ENCODE data around the gene CD47. TPM values are rescaled to one million over a fixed set of nuclear protein-coding genes. Genes with fewer than 3 reads are reported as not detected.

CD47 gene
- polyA plus RNA-seq, 3 donors: 52.3 to 203 (median 173) TPM

GRCh38 chr3:108079043-108079442 is 11.8 kb downstream of the CD47 start:
- Histone ChIP-seq H3K4me1 (ENCODE audit: control insufficient read depth in 1 of 2, insufficient read depth in 2 of 2, low read length in 2 of 2) (no peaks in the 10 kb centered on the region), H3K4me3 (replicated peaks in 1 of 3; ENCODE audit: low read depth in 2 of 3, low read length in 3 of 3) (no peak overlapping the region), H3K27ac (ENCODE audit: low read depth in 1 of 2, low read length in 2 of 2) (peak overlapping the region in 1 of 2 donors; percentile 20), H3K9ac (ENCODE audit: insufficient read depth, low read length, poor library complexity, severe bottlenecking) (no peak overlapping the region), H4K20me1 (ENCODE audit: insufficient read depth, low read length) (peaks cover 88% of the 10 kb centered on the region), H3K36me3 (replicated peaks in 1 of 2; ENCODE audit: control insufficient read depth in 1 of 2, insufficient read depth in 2 of 2, low read length in 2 of 2) (peaks cover 17 to 59% of the 10 kb centered on the region in 2 donors), H3K27me3 (ENCODE audit: control insufficient read depth in 2 of 2, insufficient read depth in 2 of 2, low read length in 2 of 2) (no peaks in the 10 kb centered on the region), H3K4me2 (replicated peaks; ENCODE audit: extremely low read depth, low read length, poor library complexity, severe bottlenecking) (no peak overlapping the region), H2AFZ (ENCODE audit: insufficient read depth, low read depth, low read length, poor library complexity, severe bottlenecking) (no peak overlapping the region), H3K9me3 (replicated peaks in 1 of 2; ENCODE audit: control insufficient read depth in 1 of 2, insufficient read depth in 1 of 2, low read length in 2 of 2) (no peaks in the 10 kb centered on the region), H3K79me2 (ENCODE audit: insufficient read depth, low read length) (peaks cover 92% of the 10 kb centered on the region)
- peaks cover 0 to 8% (median 5%) of the 10 kb centered on the region in 7 donors for H3K9me3 Mint-ChIP-seq
- intact Hi-C loops (cut with micrococcal nuclease): no loop called here
- H3K36me3 Mint-ChIP-seq: peaks cover 32 to 38% of the 10 kb centered on the region in 2 donors
- H3K27me3 Mint-ChIP-seq (ENCODE audit: low read depth in 3 of 3): no peaks in the 10 kb centered on the region
- no peak for TF ChIP-seq CTCF (IDR thresholded peaks at IDR 0.05)
- H3K27ac Mint-ChIP-seq: peak overlapping the region in 1 of 7 donors; percentile 44
- no CpG with 5 or more reads among the region's 1 CpG for WGBS (ENCODE audit: insufficient coverage)
- no peak overlapping the region for H3K4me3 Mint-ChIP-seq
- peaks cover 13% of the 10 kb centered on the region for H3K4me1 Mint-ChIP-seq
- no peak for DNase-seq

- Mint-ChIP-seq H3K4me3 (no peak overlapping the region), H3K27ac (no peak overlapping the region), H3K36me3 (peaks cover 44 to 53% of the 10 kb centered on the region in 2 donors), H3K9me3 (peaks cover 0 to 8% (median 5%) of the 10 kb centered on the region in 7 donors), H3K27me3 (ENCODE audit: low read depth in 3 of 3) (no peaks in the 10 kb centered on the region), H3K4me1 (peaks cover 7% of the 10 kb centered on the region)
- intact Hi-C loops (cut with micrococcal nuclease): no loop called here
- DNase-seq: no peak
- Histone ChIP-seq H3K4me3 (replicated peaks in 1 of 3; ENCODE audit: low read depth in 2 of 3, low read length in 3 of 3) (no peak overlapping the region), H4K20me1 (ENCODE audit: insufficient read depth, low read length) (peaks cover 81% of the 10 kb centered on the region), H3K4me2 (replicated peaks; ENCODE audit: extremely low read depth, low read length, poor library complexity, severe bottlenecking) (no peak overlapping the region), H3K27me3 (ENCODE audit: control insufficient read depth in 2 of 2, insufficient read depth in 2 of 2, low read length in 2 of 2) (no peaks in the 10 kb centered on the region), H3K27ac (ENCODE audit: low read depth in 1 of 2, low read length in 2 of 2) (no peak overlapping the region), H3K79me2 (ENCODE audit: insufficient read depth, low read length) (peaks cover 86% of the 10 kb centered on the region), H3K4me1 (ENCODE audit: control insufficient read depth in 1 of 2, insufficient read depth in 2 of 2, low read length in 2 of 2) (no peaks in the 10 kb centered on the region), H3K36me3 (replicated peaks in 1 of 2; ENCODE audit: control insufficient read depth in 1 of 2, insufficient read depth in 2 of 2, low read length in 2 of 2) (peaks cover 17 to 77% of the 10 kb centered on the region in 2 donors), H2AFZ (ENCODE audit: insufficient read depth, low read depth, low read length, poor library complexity, severe bottlenecking) (no peak overlapping the region), H3K9me3 (replicated peaks in 1 of 2; ENCODE audit: control insufficient read depth in 1 of 2, insufficient read depth in 1 of 2, low read length in 2 of 2) (no peaks in the 10 kb centered on the region), H3K9ac (ENCODE audit: insufficient read depth, low read length, poor library complexity, severe bottlenecking) (no peak overlapping the region)
- WGBS (ENCODE audit: insufficient coverage): no CpG with 5 or more reads among the region's 2 CpGs
- TF ChIP-seq CTCF (IDR thresholded peaks at IDR 0.05): no peak
Observed at GRCh38 chr3:108076564-108076963, 14.3 kb downstream of the CD47 start.
